GM18498 (cell line): ENCODE data around the gene ACSL1.
"Not testable (repeated sequence)": the region's sequence is repeated elsewhere in the genome, so short reads cannot be mapped to it uniquely, and the experiment has no call there.

Experiments used
- ATAC-seq: cut with Tn5 transposase; IDR thresholded peaks from one replicate; pipeline ENCODE4 v1.9.1; 2021; ENCODE audit warnings: mild to moderate bottlenecking, moderate library complexity; ENCODE audit not compliant: unreplicated experiment

The ACSL1 gene

DNA sequence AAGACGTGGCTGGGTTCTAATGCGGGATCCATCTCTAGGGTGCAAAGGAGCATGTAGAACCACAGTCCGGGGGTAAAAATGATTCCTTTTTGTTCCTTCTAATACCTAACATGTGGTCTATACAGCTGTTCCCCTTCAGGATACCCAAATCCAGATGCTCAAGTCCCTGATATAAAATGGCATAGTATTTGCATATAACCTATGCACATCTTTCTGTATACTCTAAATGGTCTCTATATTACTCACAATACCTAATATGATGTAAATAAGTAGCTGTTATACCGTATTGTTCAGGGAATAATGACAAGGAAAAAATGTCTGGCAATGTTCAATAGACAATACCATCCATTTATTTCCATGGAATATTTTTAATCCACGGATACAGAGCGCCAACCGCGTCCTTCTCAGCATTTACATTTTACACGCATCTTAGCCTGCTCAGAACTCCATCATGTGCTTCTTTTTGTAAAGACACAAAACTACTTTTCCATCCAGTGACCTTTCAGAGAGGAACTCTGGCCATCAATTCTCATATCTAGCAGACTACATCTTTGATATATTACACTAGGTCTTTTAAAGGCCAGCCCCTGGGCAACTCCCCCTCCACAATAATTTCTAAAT, 31.9 kb downstream of the ACSL1 start:
- no peak for ATAC-seq

DNA sequence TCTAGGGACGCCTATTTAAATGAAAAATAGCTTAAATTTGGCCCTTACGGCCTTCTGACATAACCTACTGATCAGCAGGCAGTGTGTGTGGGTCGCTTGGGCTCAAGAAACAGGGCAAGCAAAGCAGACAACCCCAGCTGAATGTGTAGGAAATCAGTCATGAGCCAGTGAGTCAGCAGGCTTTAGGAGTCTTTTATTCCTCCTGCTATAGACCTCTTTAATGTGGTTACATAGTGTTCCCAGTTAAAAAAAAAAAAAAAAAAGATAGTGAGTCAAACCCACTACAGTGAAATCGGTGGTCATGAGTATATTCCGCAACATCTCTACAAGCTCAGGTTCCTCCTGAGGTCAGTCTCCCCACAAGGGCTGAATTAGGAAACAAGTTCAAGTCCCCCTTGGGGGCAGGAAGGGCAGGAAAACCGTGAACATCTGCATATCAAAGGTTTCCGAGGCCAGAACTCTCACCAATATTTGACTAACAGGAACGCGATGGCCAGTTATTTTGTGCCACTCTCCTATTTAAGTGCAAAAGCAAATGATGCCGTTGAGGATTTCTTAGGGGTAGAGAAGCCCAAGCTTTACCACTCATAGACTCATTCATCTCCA, 32.7 kb downstream of the ACSL1 start:
- no peak for ATAC-seq

DNA sequence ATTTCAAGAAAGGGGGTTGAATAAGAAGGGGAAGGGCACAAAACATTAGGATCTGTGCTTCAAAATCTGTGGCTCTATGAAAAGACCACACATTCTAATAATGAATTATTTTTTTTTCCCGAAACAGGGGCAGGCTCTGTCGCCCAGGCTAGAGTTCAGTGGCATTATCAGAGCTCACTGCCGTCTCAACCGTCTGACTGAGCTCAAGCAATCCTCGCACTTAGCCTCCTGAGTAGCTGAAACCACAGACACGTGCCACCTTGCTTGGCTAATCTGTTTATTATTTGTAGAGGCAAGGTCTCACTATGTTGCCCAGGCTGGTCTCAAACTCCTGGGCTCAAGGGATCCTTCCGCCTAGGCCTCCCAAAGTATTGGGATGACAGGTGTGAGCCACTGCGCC, 33.4 kb downstream of the ACSL1 start:
- ATAC-seq: no peak

DNA sequence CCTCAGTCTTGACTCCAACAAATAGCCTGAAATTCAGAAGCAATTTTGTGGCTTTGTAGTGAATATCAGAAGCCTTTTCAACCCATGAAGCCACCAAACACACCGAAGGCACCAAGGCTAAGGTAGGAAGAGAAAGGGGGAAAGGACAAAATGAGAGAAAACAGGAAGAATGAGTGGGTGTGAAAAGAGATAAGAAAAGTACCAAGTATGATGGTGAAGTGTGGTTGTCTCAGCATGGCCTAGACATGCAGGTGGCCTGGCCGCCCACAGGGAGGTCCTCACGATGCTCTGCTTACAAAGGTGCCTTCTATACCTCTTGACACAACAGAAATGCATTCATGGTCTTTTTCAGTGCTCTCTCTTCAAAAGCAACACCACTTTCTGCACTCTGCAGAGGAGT, 34.9 kb downstream of the ACSL1 start:
- no peak for ATAC-seq

DNA sequence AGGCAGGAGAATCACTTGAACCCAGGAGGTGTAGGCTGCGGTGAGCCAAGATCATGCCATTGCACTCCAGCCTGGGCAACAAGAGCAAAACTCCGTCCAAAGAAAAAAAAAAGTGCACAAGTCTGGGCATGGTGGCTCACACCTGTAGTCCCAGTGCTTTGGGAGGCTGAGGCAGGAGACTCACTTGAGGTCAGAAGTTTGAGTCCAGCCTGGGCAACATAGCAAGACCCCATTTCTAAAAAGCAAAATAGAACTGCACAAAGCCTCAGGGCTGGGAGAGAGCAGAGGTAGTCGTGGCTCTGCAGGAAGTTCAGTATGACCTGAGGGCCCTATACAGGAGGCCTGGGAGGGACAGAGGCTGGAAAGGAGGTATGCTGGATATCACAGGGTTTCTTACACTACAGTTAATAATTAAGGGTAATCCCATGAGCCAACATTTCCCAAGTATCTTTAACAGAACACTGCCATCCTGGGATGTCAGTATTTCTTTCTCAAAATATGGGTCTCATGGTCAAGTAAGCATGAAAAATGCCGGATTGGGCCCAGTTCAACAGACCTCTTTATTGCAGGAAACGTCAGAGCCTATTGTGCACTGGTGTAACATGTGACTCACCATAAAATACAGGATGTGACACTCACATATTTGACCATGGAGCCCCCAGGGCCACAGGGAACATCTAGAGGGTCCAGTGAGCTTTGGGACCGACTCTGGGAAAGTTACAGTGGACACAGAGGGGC, 37.8 kb downstream of the ACSL1 start:
- no peak for ATAC-seq

DNA sequence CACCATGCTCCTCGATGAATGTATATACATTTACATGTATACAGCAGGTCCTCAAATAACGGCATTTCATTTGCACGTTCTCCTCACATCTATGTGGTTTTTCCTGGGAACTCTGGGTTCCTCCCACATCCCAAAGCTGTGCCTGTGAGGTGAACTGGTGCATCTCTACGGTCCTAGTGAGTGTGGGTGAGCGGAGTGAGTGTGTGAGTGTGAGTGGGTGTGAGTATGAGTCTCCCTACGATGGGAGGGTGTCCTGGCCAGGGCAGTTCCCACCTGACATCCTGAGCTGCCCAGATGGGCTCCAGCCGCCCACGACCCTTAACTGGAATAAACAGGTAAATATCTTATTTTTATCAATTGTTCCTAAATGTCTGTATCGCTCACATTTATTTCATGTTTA, 40.0 kb downstream of the ACSL1 start:
- no peak for ATAC-seq

DNA sequence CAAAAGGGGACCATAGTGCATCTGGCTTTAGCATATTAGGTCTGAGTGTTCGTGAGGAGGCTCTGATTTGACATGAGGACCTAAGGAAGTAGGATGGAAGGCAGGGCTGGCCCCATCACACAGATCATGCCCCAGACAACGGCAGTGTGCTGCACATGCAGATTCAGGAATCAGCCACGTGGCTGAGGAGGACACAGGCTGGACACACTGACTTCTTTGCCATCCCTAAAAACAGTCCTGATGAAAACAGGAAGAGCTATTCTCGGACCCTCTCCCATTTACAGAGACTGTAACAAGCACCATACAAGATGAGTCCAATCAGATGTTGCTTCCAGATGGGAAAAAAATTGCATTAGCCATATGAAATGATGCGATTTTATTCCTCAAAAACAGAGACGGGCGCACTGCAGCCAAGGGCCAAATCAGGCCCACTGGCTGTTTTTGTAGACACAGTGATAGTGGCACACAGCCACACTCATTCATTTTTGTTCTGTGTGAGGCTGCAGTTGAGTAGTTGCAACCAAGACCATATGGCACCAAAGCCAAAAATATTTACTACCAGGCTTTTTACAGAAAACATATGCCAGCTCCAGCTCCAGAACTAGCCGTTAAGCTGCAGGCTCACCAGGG, 41.0 kb downstream of the ACSL1 start:
- ATAC-seq: no peak

DNA sequence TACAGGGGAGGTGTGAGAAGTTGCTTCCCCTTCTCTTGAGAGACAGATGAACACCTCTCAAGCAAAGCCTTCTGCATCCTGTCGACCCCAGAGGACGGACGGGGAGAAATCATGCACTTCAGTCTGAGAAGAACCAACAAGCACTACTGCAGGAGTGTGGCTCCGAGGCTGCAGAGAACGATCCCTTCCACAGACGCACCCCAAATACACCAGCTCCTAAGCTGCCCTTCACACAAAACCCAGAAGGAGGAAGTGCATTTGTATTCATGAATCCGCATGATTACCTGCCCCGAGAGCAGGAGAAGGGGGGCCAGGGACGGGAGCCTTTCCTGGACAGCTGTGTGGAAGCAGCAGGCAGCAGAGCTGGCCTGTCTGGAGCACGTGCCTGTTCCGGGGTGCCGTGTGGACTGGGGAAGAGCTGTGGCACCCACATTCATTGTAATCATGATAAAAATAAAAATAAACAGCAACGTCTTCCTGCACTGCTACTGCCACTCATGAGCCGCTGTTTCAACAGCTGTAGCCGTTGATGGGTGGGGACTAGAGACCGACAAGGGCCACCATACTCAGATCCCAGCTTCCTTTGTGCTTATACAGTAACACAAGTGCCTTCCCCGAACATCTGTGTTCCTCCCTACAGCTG, 42.9 kb downstream of the ACSL1 start:
- ATAC-seq: no peak

DNA sequence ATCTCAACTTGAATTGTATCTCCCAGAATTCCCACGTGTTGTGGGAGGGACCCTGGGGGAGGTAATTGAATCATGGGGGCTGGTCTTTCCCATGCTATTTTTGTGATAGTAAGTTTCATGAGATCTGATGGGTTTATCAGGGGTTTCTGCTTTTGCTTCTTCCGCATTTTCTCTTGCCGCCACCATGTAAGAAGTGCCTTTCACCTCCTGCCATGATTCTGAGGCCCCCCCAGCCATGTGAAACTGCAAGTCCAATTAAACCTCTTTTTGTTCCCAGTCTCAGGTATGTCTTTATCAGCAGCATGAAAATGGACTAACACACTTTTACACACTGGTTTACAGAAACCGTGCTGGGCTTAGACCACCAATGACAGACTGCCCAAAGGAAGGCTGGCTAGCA, 46.6 kb downstream of the ACSL1 start:
- ATAC-seq: not testable (repeated sequence)

DNA sequence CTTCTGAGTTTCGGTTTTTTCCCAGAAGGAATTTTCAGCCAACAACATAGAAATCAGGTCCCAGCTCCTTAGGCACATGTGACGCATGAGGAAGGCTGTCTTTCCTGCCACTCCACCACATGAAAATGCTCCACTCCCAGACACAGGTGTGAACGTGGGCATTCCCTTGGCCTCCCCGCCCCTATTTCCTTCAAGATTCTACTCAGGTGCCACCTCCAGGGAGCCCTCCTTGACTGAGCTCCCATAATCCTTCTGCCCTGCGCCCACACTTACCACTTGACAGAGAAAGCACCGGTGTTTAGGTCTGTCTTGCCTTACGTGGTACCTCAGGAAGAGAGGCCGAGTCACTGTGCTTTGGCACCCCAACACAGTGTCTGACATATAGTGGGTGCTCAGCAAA, 47.4 kb downstream of the ACSL1 start:
- ATAC-seq: no peak

DNA sequence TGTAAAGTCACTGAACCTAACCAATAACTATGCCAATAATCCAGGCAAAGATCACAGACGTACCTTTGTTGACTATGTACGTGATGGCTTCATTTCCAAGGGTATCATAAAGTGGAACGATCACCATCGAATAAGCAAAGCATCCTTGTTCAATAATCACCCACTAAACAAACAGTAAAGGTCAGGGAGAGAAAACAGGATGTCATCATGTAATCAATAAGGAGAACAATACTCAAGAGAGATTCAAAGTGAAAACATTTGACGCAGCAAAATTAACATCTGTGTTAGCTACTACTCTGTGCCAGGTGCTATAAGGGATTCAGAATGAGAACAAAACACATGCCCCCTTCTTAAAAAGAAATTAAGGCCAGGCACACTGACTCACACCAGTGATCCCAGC, 48.9 kb downstream of the ACSL1 start:
- ATAC-seq: no peak

DNA sequence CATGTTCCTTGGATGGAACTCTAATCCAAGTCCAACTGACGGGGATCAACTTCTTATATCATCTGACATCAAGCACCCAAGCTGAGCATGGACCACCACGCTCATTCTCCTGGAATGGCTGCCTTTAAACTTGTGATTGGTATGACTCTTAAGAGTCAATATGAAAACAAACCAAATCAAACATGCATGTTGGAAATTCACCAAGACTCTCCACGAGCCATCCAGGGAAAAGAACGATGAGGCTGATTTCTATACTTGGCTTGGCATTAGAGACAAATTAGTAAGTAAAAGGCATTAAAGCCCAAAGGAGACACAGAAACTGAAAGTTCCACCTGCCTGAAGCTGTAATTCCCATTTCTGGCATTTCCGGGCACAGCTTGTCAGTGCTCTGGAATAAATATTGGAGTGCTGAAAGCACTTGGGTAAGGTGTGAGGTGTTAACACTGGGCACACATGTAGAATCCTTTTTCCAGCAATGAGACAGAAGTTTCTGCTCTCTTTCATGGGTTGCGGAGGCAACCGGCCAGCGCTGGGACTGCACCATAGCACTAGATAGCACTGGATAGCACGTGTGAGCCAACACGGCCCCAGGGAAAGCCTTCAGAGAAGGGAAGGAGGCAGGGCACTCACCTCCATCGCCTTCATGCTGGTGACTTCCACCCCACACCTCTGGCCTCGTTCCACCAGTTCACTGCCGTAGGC, 49.8 kb downstream of the ACSL1 start:
- no peak for ATAC-seq

DNA sequence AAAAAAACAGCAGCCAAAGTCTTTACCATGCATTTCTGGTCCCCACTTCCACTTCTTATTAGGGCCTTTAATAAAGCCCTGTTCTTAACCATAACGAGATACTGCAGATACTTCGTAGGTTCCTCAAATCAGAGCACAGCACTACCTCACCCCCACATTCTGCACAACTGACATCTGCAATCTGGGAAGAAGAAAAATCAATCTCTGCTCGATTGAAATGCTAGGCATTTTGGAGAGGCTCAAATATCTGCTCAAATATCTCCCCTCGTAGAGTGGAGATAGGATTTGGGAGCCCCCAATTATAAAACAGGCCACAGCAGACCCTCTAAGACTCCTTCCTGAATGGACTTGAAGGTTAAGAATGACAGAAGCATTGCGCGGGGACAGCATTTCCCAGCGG, 51.6 kb downstream of the ACSL1 start:
- no peak for ATAC-seq

DNA sequence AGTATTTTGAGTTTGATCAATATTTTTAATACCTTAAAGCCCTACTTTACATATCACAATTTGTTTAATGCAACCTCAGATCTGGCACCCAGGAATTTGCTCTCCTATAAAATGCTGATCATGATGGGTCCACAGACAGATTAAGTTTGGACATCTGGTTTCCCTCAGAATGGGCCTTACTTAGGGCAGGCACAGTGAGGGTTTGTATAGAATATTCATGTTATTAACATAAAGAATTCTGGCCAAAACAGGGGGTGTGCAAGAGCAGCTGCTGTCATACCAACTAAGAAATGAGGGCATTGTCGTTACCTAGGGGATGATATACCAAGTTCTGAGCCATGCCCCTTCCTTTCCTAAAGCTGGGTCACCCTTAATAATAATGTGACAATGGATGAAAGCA, 54.4 kb downstream of the ACSL1 start:
- ATAC-seq: no peak

DNA sequence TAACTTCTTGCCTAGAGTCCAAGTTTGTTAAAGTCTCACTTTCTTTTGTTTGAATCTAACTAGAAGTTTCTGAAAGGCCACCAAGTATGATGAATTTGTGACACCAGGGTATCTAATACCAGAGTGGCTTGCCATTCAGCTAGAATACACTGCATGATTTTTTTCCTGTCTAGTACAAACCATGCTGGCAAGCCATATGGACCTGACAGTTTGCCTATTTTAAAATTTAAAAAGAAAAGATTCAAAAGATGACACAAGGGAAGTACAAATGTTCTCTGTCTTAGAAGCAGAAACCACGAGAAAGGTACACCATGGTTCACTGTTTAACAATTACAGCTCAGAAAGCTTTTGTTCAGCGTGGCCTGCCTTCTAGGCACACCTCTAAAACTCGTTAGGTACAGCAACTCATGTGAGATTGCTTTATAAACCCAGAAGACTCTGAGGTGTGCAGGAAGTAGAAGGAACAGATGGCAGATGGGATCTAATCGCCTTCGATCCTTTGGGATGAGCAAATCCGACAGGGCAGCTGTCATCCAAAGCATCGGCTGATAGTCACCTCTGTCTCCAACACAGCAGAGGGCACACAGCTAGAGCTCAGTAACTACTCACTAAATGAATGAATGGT, 56.5 kb downstream of the ACSL1 start:
- no peak for ATAC-seq

DNA sequence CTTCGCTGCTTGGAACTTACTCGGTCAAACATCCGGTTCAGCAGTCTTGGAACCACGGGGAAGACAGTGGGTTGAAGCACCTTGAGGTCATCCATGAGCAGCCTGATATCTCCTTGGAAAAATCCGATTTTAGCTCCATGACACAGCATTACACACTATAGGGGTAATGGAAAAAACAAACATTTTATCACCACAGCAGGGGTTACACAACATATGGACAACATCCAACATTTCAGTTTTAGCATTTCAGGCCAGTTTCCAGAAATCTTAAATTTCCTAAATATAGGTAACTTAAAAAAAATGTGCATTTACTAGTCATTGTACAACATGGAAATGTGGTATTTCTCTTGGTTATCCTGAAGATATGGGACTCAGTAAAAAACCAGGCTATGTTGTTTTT, 57.5 kb downstream of the ACSL1 start:
- no peak for ATAC-seq

DNA sequence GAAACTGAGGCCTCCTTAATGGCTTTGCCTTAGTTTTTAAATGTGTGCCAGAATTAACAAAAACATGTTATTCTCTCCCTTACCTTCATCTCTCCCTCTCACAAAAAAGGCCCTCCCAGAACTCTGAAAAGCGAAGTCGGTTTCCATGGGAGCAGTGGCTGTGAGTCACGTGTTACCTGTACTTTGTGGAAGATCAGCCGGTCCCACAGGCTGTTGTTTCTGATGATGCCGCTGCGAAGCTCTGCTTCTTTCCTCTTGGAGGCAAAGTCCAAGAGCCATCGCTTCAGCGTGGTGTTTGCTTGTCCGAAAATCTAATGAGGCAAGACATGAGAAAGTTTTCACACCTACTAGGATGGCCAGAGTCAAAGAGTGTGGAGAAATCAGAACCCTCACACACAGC, 59.3 kb downstream of the ACSL1 start:
- ATAC-seq: no peak

DNA sequence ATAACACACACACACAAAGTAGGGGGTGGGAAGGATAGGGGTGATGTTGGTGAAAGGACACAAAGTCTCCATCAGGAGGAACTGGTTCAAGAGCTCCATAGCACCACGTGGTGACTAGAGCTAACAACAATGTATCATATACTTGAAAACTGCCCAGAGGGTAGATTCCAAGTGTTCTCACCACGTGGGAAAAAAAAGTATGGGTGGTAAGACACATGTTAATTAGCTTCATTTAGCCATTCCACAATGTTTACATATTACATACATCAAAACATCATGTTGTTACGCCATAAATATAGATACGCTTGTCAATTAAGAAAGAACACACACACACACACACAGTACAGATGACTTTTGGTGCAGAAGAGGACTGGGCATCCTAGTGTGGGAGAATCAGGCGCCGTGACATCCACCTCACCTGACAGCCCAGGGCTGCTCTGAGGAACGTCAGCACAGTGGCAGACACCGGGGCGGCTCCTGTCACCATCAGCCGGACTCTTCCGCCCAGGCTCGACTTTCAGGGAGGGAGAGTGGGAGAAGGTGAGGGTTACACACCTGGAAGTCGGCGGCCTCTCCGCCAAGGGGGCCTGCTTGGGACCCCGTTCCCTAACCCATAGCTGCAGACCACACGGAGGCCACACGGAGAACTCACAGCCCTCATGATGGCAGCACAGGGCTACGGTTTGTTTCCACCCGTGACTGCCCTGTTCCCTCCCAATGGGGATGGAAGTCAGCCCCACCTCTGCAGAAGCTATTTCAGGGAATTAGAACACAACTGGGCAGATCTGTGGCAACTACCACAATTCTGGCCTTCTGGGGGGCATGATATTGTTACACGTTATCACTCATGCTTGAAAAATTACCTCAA, 60.1 kb downstream of the ACSL1 start:
- ATAC-seq: no peak

DNA sequence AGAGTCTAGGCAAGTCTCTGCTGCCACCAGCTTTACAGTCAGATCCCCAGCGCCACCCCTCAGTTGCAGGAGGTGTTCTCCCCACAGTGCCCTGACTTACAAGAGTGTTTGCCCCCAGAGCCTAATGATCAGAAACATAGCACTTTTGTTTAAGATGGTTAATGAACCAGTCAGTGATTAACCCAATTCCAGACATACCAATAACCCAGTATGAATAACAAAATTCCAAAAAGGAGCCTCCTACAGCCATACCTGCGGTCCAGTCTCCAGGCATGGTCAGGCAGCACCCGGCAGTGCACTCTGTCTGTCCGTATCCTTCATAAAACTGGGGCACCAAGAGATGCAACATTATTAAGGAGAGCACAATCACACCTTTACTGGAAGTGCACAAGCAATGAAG, 61.2 kb downstream of the ACSL1 start:
- ATAC-seq: no peak
